Trophoblast cell (in vitro differentiated cells and primary cell): ENCODE data around the gene NRXN3.

Experiments
- DNase-seq, 2 donors: peaks; one replicate each; pipeline ENCODE4 v3.0.0-alpha.2; 2016
- H2AFZ ChIP-seq: 2 replicates; pipeline ENCODE4 v1.6.1; 2013; ENCODE audit warnings: low read length, moderate library complexity, mild to moderate bottlenecking; ENCODE audit not compliant: insufficient read depth, poor library complexity
- H2AK5ac ChIP-seq: 2 replicates; pipeline ENCODE4 v1.6.1; 2013; ENCODE audit warnings: mild to moderate bottlenecking, low read length
- H2BK120ac ChIP-seq: 2 replicates; pipeline ENCODE4 v1.6.1; 2013; ENCODE audit warnings: low read length, mild to moderate bottlenecking, moderate library complexity; ENCODE audit not compliant: insufficient read depth, poor library complexity
- H2BK12ac ChIP-seq: 2 replicates; pipeline ENCODE4 v1.6.1; 2013; ENCODE audit warnings: mild to moderate bottlenecking, low read length, moderate library complexity
- H2BK5ac ChIP-seq: 2 replicates; pipeline ENCODE4 v1.6.1; 2013; ENCODE audit warnings: low read length, low read depth, moderate library complexity, mild to moderate bottlenecking; ENCODE audit not compliant: poor library complexity
- H3K14ac ChIP-seq: 2 replicates; pipeline ENCODE4 v1.6.1; 2013; ENCODE audit warnings: mild to moderate bottlenecking, low read length
- H3K18ac ChIP-seq: 2 replicates; pipeline ENCODE4 v1.6.1; 2013; ENCODE audit warnings: mild to moderate bottlenecking, low read length
- H3K23ac ChIP-seq: 2 replicates; pipeline ENCODE4 v1.6.1; 2013; ENCODE audit warnings: low read length
- H3K27ac ChIP-seq: 2 replicates; pipeline ENCODE4 v1.5.1; 2013; ENCODE audit warnings: low read depth, mild to moderate bottlenecking, inconsistent platforms, low read length, moderate library complexity
- H3K27me3 ChIP-seq: 2 replicates; pipeline ENCODE4 v1.6.1; 2013; ENCODE audit warnings: inconsistent platforms, mild to moderate bottlenecking, low read length, moderate library complexity; ENCODE audit not compliant: insufficient read depth
- H3K36me3 ChIP-seq, 2 experiments: 1 replicate in 1 of 2; 2 replicates in 1 of 2; pipeline ENCODE4 v1.6.1; 2013; ENCODE audit warnings: low read length in 2 of 2, mild to moderate bottlenecking in 2 of 2, moderate library complexity in 1 of 2; ENCODE audit not compliant: insufficient read depth in 2 of 2, control insufficient read depth in 1 of 2
- H3K4ac ChIP-seq: 2 replicates; pipeline ENCODE4 v1.6.1; 2013; ENCODE audit warnings: low read depth, mild to moderate bottlenecking, low read length, moderate library complexity
- H3K4me1 ChIP-seq, 2 experiments: 1 replicate in 1 of 2; 2 replicates in 1 of 2; pipeline ENCODE4 v1.6.1; 2013; ENCODE audit warnings: low read length in 2 of 2, mild to moderate bottlenecking in 2 of 2, moderate library complexity in 1 of 2; ENCODE audit not compliant: insufficient read depth in 2 of 2, control insufficient read depth in 1 of 2
- H3K4me2 ChIP-seq: 2 replicates; pipeline ENCODE4 v1.6.1; 2013; ENCODE audit warnings: inconsistent platforms, mild to moderate bottlenecking, low read length, moderate library complexity
- H3K4me3 ChIP-seq: 2 replicates; pipeline ENCODE4 v1.5.1; 2013; ENCODE audit warnings: mild to moderate bottlenecking, low read depth, low read length, inconsistent platforms
- H3K79me1 ChIP-seq: one replicate; pipeline ENCODE4 v1.6.1; 2013; ENCODE audit warnings: low read length
- H3K79me2 ChIP-seq: 2 replicates; pipeline ENCODE4 v1.6.1; 2013; ENCODE audit warnings: low read length, mild to moderate bottlenecking; ENCODE audit not compliant: control insufficient read depth, insufficient read depth, poor library complexity
- H3K9ac ChIP-seq: 2 replicates; pipeline ENCODE4 v1.6.1; 2013; ENCODE audit warnings: mild to moderate bottlenecking, low read length
- H3K9me3 ChIP-seq: 2 replicates; pipeline ENCODE4 v1.6.1; 2013; ENCODE audit warnings: low read depth, mild to moderate bottlenecking, control low read depth, inconsistent platforms, low read length; ENCODE audit not compliant: insufficient read depth
- H4K12ac ChIP-seq: 2 replicates; pipeline ENCODE4 v1.6.1; 2013; ENCODE audit warnings: low read depth, mild to moderate bottlenecking, low read length, moderate library complexity
- H4K8ac ChIP-seq: 2 replicates; pipeline ENCODE4 v1.6.1; 2013; ENCODE audit warnings: low read depth, mild to moderate bottlenecking, low read length, moderate library complexity
- H4K91ac ChIP-seq: one replicate; pipeline ENCODE4 v1.6.1; 2013; ENCODE audit warnings: low read depth, mild to moderate bottlenecking, low read length, moderate library complexity
- WGBS: extraction: QIAGEN DNeasy Blood & Tissue Kit; methylation state at CpG from one replicate; pipeline ENCODE4 v1.1.7; 2013; ENCODE audit warnings: missing lambda C conversion rate; ENCODE audit not compliant: insufficient read length, insufficient coverage; ENCODE audit errors: extremely low coverage; 5-methylcytosine and 5-hydroxymethylcytosine counted together

NRXN3 gene

GRCh38 chr14:79356040-79356439 lies 1185.9 kb downstream of the NRXN3 start:
- Histone ChIP-seq H2AK5ac (no peak overlapping the region), H4K91ac (no peak overlapping the region), H3K79me2 (no peaks in the 10 kb centered on the region), H2BK12ac (no peak overlapping the region), H3K27me3 (no peaks in the 10 kb centered on the region), H3K36me3 (no peaks in the 10 kb centered on the region), H3K18ac (no peak overlapping the region), H3K4me2 (no peak overlapping the region), H2AFZ (no peak overlapping the region), H3K4me3 (no peak overlapping the region), H3K14ac (no peak overlapping the region), H2BK120ac (no peak overlapping the region), H4K8ac (no peak overlapping the region), H3K4ac (no peak overlapping the region), H3K79me1 (peaks cover 2% of the 10 kb centered on the region), H3K27ac (no peak overlapping the region), H3K23ac (no peak overlapping the region), H3K9ac (no peak overlapping the region), H4K12ac (no peak overlapping the region), H2BK5ac (no peak overlapping the region), H3K9me3 (no peaks in the 10 kb centered on the region), H3K4me1 (no peaks in the 10 kb centered on the region)
- no CpG with 5 or more reads among the region's 2 CpGs for WGBS
- no peak for DNase-seq

GRCh38 chr14:79357307-79357706 lies 1187.1 kb downstream of the NRXN3 start:
- Histone ChIP-seq H3K79me2 (no peaks in the 10 kb centered on the region), H3K36me3 (no peaks in the 10 kb centered on the region), H3K27ac (no peak overlapping the region), H2BK12ac (no peak overlapping the region), H2AFZ (no peak overlapping the region), H3K79me1 (peaks cover 2% of the 10 kb centered on the region), H3K4me3 (no peak overlapping the region), H3K18ac (no peak overlapping the region), H2BK120ac (no peak overlapping the region), H3K4me1 (no peaks in the 10 kb centered on the region), H2AK5ac (no peak overlapping the region), H3K27me3 (no peaks in the 10 kb centered on the region), H3K23ac (no peak overlapping the region), H4K12ac (no peak overlapping the region), H2BK5ac (no peak overlapping the region), H3K4me2 (no peak overlapping the region), H3K9ac (no peak overlapping the region), H3K9me3 (no peaks in the 10 kb centered on the region), H4K8ac (no peak overlapping the region), H3K14ac (no peak overlapping the region), H4K91ac (no peak overlapping the region), H3K4ac (no peak overlapping the region)
- no CpG with 5 or more reads among the region's 2 CpGs for WGBS
- no peak for DNase-seq

- Histone ChIP-seq H3K27ac (no peak overlapping the region), H3K79me2 (no peaks in the 10 kb centered on the region), H3K4me2 (no peak overlapping the region), H3K4me3 (no peak overlapping the region), H2BK5ac (no peak overlapping the region), H3K9me3 (no peaks in the 10 kb centered on the region), H3K4ac (no peak overlapping the region), H2BK12ac (no peak overlapping the region), H3K14ac (no peak overlapping the region), H4K12ac (no peak overlapping the region), H4K91ac (no peak overlapping the region), H3K23ac (no peak overlapping the region), H3K4me1 (no peaks in the 10 kb centered on the region), H2AFZ (no peak overlapping the region), H4K8ac (no peak overlapping the region), H2AK5ac (no peak overlapping the region), H3K79me1 (no peaks in the 10 kb centered on the region), H3K9ac (no peak overlapping the region), H3K18ac (no peak overlapping the region), H2BK120ac (no peak overlapping the region), H3K36me3 (no peaks in the 10 kb centered on the region), H3K27me3 (no peaks in the 10 kb centered on the region)
- DNase-seq = no peak
- no CpG with 5 or more reads among the region's 3 CpGs for WGBS
These were observed 1193.1 kb downstream of the NRXN3 start for GRCh38 chr14:79363291-79363690.

GRCh38 chr14:79369359-79370332 lies 1199.5 kb downstream of the NRXN3 start:
- no CpG with 5 or more reads among the region's 10 CpGs for WGBS
- Histone ChIP-seq H3K9ac (no peak overlapping the region), H3K4me1 (no peaks in the 10 kb centered on the region), H3K9me3 (no peaks in the 10 kb centered on the region), H3K36me3 (no peaks in the 10 kb centered on the region), H4K12ac (no peak overlapping the region), H4K8ac (no peak overlapping the region), H2BK5ac (no peak overlapping the region), H3K4me2 (no peak overlapping the region), H3K79me2 (no peaks in the 10 kb centered on the region), H2BK120ac (no peak overlapping the region), H2BK12ac (no peak overlapping the region), H3K27me3 (no peaks in the 10 kb centered on the region), H3K18ac (no peak overlapping the region), H3K23ac (no peak overlapping the region), H3K27ac (peak overlapping the region; percentile 8), H3K4ac (no peak overlapping the region), H2AFZ (no peak overlapping the region), H2AK5ac (no peak overlapping the region), H3K14ac (no peak overlapping the region), H3K79me1 (no peaks in the 10 kb centered on the region), H3K4me3 (no peak overlapping the region), H4K91ac (no peak overlapping the region)
- DNase-seq = peak; percentile 45 to 76
